ENCODE data around the gene WDR5.

WDR5 gene

GRCh38 chr9:134200730-134201129 lies 64.8 kb downstream of the WDR5 start:
- DNase-seq (ENCODE audit: low read depth): no peak
- no peak for TF ChIP-seq CTCF (conservative IDR thresholded peaks at IDR 0.05; ENCODE audit: control insufficient read depth, insufficient read depth, low read depth, low read length)
- H3K4me3 ChIP-seq (ENCODE audit: control insufficient read depth, low read depth, low read length): no peak overlapping the region

DNA sequence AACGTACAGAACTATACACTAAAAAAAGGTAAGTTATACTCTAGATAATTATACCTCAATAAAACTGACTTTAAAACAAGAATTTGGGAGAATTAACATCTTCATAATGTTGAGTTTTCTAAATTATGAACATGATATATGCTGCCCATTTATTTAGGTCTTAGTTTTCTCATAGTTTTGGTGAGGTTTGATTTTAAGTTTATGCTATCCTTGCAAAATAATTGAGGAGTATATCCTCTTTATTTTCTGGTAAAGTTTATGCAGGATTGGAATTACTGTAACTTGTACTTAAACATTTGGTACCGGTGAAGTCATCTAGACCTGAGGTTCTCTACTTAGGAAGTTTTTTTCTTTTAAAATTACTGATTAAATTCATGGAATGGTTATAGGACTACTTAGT lies 67.3 kb downstream of the WDR5 start:
- no peak for TF ChIP-seq CTCF (conservative IDR thresholded peaks at IDR 0.05; ENCODE audit: control insufficient read depth, insufficient read depth, low read depth, low read length)
- DNase-seq (ENCODE audit: low read depth): no peak
- no peak overlapping the region for H3K4me3 ChIP-seq (ENCODE audit: control insufficient read depth, low read depth, low read length)

- DNase-seq (ENCODE audit: low read depth): no peak
- no peak for TF ChIP-seq CTCF (conservative IDR thresholded peaks at IDR 0.05; ENCODE audit: control insufficient read depth, insufficient read depth, low read depth, low read length)
- H3K4me3 ChIP-seq (ENCODE audit: control insufficient read depth, low read depth, low read length): no peak overlapping the region
Measured at GRCh38 chr9:134204041-134204440, 68.2 kb downstream of the WDR5 start.

DNA sequence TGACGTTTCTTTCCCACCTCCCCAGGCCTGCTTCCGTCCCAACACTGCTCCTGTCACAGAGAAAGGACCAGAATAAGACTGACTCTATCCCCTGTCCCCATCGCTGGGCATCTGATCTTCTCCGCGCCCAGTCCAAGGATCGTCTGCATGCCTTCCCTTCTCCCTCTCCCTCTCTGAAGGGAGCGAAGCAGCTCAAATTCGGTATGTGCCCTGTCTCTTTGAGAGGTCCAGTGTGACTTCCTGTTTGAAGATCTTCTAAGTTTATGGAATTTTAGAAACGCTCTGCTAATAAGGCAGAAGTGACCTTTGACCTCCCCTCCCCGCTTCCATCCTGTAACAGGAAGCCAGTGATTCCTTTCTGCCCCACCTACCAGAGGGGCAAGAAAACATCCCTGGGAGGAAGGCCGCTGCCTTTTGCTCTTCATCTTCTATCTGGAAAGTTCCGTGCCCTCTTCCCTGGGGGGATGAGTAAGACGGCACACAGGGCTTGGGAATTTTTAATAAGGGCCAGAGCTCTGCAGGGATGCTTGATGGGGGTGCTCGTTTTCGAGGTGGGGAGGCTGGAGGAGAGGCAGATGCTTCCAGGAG lies 69.2 kb downstream of the WDR5 start:
- DNase-seq (ENCODE audit: low read depth): peak; percentile 79
- H3K4me3 ChIP-seq (ENCODE audit: control insufficient read depth, low read depth, low read length): no peak overlapping the region
- TF ChIP-seq CTCF (conservative IDR thresholded peaks at IDR 0.05; ENCODE audit: control insufficient read depth, insufficient read depth, low read depth, low read length): no peak

DNA sequence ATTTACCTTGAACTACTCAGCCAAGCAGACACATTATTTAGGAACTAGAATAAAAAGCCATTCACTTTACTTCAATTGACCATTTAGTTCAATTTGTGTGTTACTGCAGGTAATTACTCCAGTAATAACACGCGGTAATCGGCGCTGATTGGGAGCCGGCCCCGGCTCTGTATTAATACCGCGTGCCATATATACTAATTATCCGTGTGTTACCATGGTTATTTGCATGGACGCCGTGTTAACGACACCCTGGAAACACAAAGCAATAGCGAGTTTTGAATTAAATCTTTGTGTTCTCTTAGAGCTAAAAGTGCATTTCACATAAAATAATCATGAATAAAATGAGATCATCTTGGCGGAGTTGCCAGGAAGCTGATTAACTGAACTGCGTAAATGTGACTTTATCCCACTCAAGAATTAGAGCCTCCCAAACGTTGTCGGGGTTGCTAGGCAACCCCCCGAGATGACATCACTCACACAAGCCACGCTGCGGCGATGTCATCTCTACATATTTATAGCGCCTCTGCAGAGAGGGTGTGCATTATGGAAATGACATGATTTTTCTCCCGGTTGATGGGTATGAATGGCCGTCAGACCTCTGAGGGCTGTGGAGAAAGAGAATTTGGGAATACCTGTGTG lies 69.9 kb downstream of the WDR5 start:
- no peak overlapping the region for H3K4me3 ChIP-seq (ENCODE audit: control insufficient read depth, low read depth, low read length)
- DNase-seq (ENCODE audit: low read depth): peak; percentile 90
- TF ChIP-seq CTCF (conservative IDR thresholded peaks at IDR 0.05; ENCODE audit: control insufficient read depth, insufficient read depth, low read depth, low read length): no peak

GRCh38 chr9:134206311-134207300 lies 70.7 kb downstream of the WDR5 start:
- no peak for TF ChIP-seq CTCF (conservative IDR thresholded peaks at IDR 0.05; ENCODE audit: control insufficient read depth, insufficient read depth, low read depth, low read length)

More at GRCh38 chr9:134206311-134207300, 70.7 kb downstream of the WDR5 start:
- no peak for DNase-seq (ENCODE audit: low read depth)
- no peak overlapping the region for H3K4me3 ChIP-seq (ENCODE audit: control insufficient read depth, low read depth, low read length)

Data from fibroblast of mammary gland (primary cell).